GM12878 (cell line): ENCODE results near the gene MPC2. TPM values are rescaled to one million over a fixed set of nuclear protein-coding genes. Genes with fewer than 3 reads are reported as not detected.

Experiments
- ASH2L ChIP-seq: fragments of 300-600, 200-600 bp; sonication (generic); IDR thresholded peaks from 2 replicates; pipeline ENCODE4 v1.6.1; 2017; ENCODE audit warnings: low read depth, mild to moderate bottlenecking, borderline replicate concordance
- IRF3 ChIP-seq: fragments of 450-650 bp; IDR thresholded peaks from 2 replicates; pipeline ENCODE4 v1.6.1; 2014; ENCODE audit warnings: mild to moderate bottlenecking
- JUND ChIP-seq: IDR thresholded peaks from 2 replicates; pipeline ENCODE4 v1.6.1; 2012; ENCODE audit warnings: low read depth, mild to moderate bottlenecking, low read length, improper control_type of control experiment, moderate library complexity
- MLLT1 ChIP-seq: fragments of 450-650 bp; IDR thresholded peaks from 2 replicates; pipeline ENCODE4 v1.6.1; 2016; ENCODE audit warnings: mild to moderate bottlenecking
- NR2C1 ChIP-seq: fragments of 450-650 bp; IDR thresholded peaks from 2 replicates; pipeline ENCODE4 v1.6.1; 2017; ENCODE audit warnings: antibody characterized with exemption, mild to moderate bottlenecking, moderate library complexity
- POLR2A ChIP-seq: IDR thresholded peaks from 2 replicates; pipeline ENCODE4 v1.6.1; 2011; ENCODE audit warnings: low read depth, mild to moderate bottlenecking, low read length
- SMAD1 ChIP-seq: fragments of 450-650 bp; IDR thresholded peaks from 2 replicates; pipeline ENCODE4 v1.6.1; 2018; ENCODE audit warnings: mild to moderate bottlenecking, low read depth; ENCODE audit not compliant: partially characterized antibody
- STAT3 ChIP-seq: IDR thresholded peaks from 2 replicates; pipeline ENCODE4 v1.6.1; 2011; ENCODE audit warnings: low read depth, low read length, improper control_type of control experiment
- ZBTB33 ChIP-seq: fragments of 450-650 bp; IDR thresholded peaks from 2 replicates; pipeline ENCODE4 v1.6.1; 2017; ENCODE audit warnings: mild to moderate bottlenecking
- ZNF384 ChIP-seq: IDR thresholded peaks from 2 replicates; pipeline ENCODE4 v1.6.1; 2012; ENCODE audit warnings: low read depth, mild to moderate bottlenecking, low read length, improper control_type of control experiment, borderline replicate concordance
- ZNF687 ChIP-seq: fragments of 450-650 bp; IDR thresholded peaks from 2 replicates; pipeline ENCODE4 v1.6.1; 2017; ENCODE audit warnings: mild to moderate bottlenecking, moderate library complexity
- polyA plus RNA-seq, 11 experiments: library from polyadenylated mRNA; depleted of rRNA in 4 of 11; unstranded in 6 of 11; stranded (reverse) in 5 of 11; fragments of >200 nt; fragmentation: Nextera tagmentation in 4 of 11; fragmentation: Illumina TruSeq in 1 of 11; extraction: Ambion mirVana in 4 of 11; extraction: Trizol in 1 of 11; gene quantifications; 1 replicate in 1 of 11; 2 replicates in 10 of 11; pipeline versions ENCODE4 v1.2.1 to v1.2.3, GENCODE V29; 2011 to 2016; ENCODE audit warnings: inconsistent platforms in 2 of 11, missing spikeins in 2 of 11, low read depth in 1 of 11
- total RNA-seq, 4 experiments: library from RNA; depleted of rRNA in 3 of 4; stranded (reverse); fragments of >200 nt in 3 of 4; fragmentation: Illumina TruSeq in 1 of 4; extraction: Trizol in 1 of 4; gene quantifications; 2 replicates each; pipeline versions ENCODE4 v1.2.1 to v1.2.3, GENCODE V29; 2013 to 2021
- TF ChIP-seq, protein P1 (sequence below): fragments of 450-650 bp; IDR thresholded peaks from 2 replicates; pipeline ENCODE4 v1.6.1; 2017; ENCODE audit warnings: borderline replicate concordance
- TF ChIP-seq, protein P2 (sequence below): fragments of 450-650 bp; IDR thresholded peaks from 2 replicates; pipeline ENCODE4 v1.6.1; 2016; ENCODE audit warnings: mild to moderate bottlenecking, moderate library complexity, borderline replicate concordance

The MPC2 gene
- total and polyA plus RNA-seq, 10 of the 15 experiments (the other 5 are each of a cell fraction or from before 2014, with no cell fraction given) = 22.5 to 164 (median 63.3) TPM

DNA sequence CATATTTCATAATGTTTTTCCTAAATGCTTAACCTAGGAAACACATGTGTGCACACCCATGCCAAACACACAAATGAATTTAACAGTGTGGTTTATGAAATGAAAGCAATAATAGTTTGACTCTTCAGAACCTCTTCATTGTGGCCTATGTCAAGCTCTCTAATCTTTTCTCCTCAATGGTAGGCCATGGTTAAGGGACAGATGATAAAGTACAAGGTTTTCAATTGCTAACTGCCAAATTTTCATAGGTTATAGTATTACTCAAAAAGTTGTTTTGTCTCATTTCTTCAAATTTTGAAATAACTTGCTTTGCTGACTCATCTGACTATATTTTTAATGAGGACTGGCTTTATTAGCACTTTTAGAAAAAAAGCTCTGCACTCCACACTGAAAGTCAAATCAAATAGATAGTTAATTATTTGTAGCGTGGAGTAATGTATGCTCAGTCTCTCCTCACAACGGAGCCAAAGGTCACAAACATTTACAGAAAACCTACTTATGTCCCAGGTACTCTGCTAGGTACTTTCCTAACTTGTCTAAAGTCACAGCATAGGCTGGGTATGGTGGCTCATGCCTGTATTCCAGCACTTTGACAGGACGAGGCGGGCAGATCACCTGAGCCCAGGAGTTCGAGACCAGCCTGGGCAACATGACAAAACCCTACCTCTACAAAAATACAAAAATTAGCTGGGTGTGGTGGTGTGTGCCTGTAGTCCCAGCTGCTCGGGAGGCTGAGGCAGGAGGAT lies 19.9 kb downstream of the MPC2 start (continued):
- no peak for TF ChIP-seq ZNF687
- no peak for TF ChIP-seq JUND
- TF ChIP-seq MLLT1 = no peak
- no peak for TF ChIP-seq NR2C1
- TF ChIP-seq ZBTB33 = no peak
- TF ChIP-seq, protein P1, sequence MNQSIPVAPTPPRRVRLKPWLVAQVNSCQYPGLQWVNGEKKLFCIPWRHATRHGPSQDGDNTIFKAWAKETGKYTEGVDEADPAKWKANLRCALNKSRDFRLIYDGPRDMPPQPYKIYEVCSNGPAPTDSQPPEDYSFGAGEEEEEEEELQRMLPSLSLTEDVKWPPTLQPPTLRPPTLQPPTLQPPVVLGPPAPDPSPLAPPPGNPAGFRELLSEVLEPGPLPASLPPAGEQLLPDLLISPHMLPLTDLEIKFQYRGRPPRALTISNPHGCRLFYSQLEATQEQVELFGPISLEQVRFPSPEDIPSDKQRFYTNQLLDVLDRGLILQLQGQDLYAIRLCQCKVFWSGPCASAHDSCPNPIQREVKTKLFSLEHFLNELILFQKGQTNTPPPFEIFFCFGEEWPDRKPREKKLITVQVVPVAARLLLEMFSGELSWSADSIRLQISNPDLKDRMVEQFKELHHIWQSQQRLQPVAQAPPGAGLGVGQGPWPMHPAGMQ = no peak
- TF ChIP-seq ZNF384 = peak; percentile 14; the same call in 1 of the 2 replicates
- TF ChIP-seq SMAD1 = no peak
- TF ChIP-seq POLR2A = no peak
- TF ChIP-seq ASH2L = no peak
- TF ChIP-seq STAT3 = no peak
- TF ChIP-seq, protein P2, sequence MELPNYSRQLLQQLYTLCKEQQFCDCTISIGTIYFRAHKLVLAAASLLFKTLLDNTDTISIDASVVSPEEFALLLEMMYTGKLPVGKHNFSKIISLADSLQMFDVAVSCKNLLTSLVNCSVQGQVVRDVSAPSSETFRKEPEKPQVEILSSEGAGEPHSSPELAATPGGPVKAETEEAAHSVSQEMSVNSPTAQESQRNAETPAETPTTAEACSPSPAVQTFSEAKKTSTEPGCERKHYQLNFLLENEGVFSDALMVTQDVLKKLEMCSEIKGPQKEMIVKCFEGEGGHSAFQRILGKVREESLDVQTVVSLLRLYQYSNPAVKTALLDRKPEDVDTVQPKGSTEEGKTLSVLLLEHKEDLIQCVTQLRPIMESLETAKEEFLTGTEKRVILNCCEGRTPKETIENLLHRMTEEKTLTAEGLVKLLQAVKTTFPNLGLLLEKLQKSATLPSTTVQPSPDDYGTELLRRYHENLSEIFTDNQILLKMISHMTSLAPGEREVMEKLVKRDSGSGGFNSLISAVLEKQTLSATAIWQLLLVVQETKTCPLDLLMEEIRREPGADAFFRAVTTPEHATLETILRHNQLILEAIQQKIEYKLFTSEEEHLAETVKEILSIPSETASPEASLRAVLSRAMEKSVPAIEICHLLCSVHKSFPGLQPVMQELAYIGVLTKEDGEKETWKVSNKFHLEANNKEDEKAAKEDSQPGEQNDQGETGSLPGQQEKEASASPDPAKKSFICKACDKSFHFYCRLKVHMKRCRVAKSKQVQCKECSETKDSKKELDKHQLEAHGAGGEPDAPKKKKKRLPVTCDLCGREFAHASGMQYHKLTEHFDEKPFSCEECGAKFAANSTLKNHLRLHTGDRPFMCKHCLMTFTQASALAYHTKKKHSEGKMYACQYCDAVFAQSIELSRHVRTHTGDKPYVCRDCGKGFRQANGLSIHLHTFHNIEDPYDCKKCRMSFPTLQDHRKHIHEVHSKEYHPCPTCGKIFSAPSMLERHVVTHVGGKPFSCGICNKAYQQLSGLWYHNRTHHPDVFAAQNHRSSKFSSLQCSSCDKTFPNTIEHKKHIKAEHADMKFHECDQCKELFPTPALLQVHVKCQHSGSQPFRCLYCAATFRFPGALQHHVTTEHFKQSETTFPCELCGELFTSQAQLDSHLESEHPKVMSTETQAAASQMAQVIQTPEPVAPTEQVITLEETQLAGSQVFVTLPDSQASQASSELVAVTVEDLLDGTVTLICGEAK = no peak
- no peak for TF ChIP-seq IRF3
